Measurements from ENCODE around the gene DNM3. TPM values are rescaled to one million over a fixed set of nuclear protein-coding genes. Genes with fewer than 3 reads are reported as not detected.

Gene DNM3
- total RNA-seq, 1 donor from 2014 or later = 4.7 TPM

GRCh38 chr1:172229942-172230341 is 388.6 kb downstream of the DNM3 start:
- Mint-ChIP-seq H3K36me3 (ENCODE audit: low read depth, unreplicated experiment) (peaks cover 2% of the 10 kb centered on the region), H3K27ac (ENCODE audit: unreplicated experiment) (no peak overlapping the region), H3K9me3 (ENCODE audit: unreplicated experiment) (peaks cover 7% of the 10 kb centered on the region), H3K27me3 (ENCODE audit: low read depth, unreplicated experiment) (no peaks in the 10 kb centered on the region), H3K4me3 (ENCODE audit: unreplicated experiment) (no peak overlapping the region), H3K4me1 (ENCODE audit: low read depth, unreplicated experiment) (no peaks in the 10 kb centered on the region)
- no peak for FAIRE-seq
- no peaks in the 10 kb centered on the region for H3K79me2 ChIP-seq (ENCODE audit: insufficient read depth, low read length)
- no peak overlapping the region for H3K27ac ChIP-seq (ENCODE audit: low read depth, low read length)
- no peaks in the 10 kb centered on the region for H4K20me1 ChIP-seq (ENCODE audit: insufficient read depth, low read length)
- H3K9ac ChIP-seq (ENCODE audit: low read length) = no peak overlapping the region
- no peak overlapping the region for H3K4me3 ChIP-seq (ENCODE audit: insufficient read depth, low read depth, low read length)
- DNase-seq (ENCODE audit: low read depth) = no peak
- no peak overlapping the region for H3K4me2 ChIP-seq (ENCODE audit: low read length)
- TF ChIP-seq EZH2 (IDR thresholded peaks at IDR 0.05; ENCODE audit: insufficient read depth, low read length) (no peak), CTCF (IDR thresholded peaks at IDR 0.05; ENCODE audit: insufficient read depth, low read depth, low read length) (no peak)
- no peaks in the 10 kb centered on the region for H3K9me3 ChIP-seq (ENCODE audit: insufficient read depth, low read depth, low read length)
- no peaks in the 10 kb centered on the region for H3K4me1 ChIP-seq (ENCODE audit: insufficient read depth, low read length)
- H3K36me3 ChIP-seq (ENCODE audit: insufficient read depth, low read length) = no peaks in the 10 kb centered on the region
- no peak overlapping the region for H2AFZ ChIP-seq (ENCODE audit: low read depth, low read length)
- H3K27me3 ChIP-seq (ENCODE audit: insufficient read depth, low read length) = no peaks in the 10 kb centered on the region

GRCh38 chr1:172230526-172230925 is 389.2 kb downstream of the DNM3 start:
- Histone ChIP-seq H3K27ac (ENCODE audit: low read depth, low read length) (no peak overlapping the region), H4K20me1 (ENCODE audit: insufficient read depth, low read length) (no peaks in the 10 kb centered on the region), H3K79me2 (ENCODE audit: insufficient read depth, low read length) (no peaks in the 10 kb centered on the region), H3K9me3 (ENCODE audit: insufficient read depth, low read depth, low read length) (no peaks in the 10 kb centered on the region), H3K4me3 (ENCODE audit: insufficient read depth, low read depth, low read length) (no peak overlapping the region), H3K4me2 (ENCODE audit: low read length) (no peak overlapping the region), H2AFZ (ENCODE audit: low read depth, low read length) (no peak overlapping the region), H3K27me3 (ENCODE audit: insufficient read depth, low read length) (no peaks in the 10 kb centered on the region), H3K4me1 (ENCODE audit: insufficient read depth, low read length) (no peaks in the 10 kb centered on the region), H3K9ac (ENCODE audit: low read length) (no peak overlapping the region), H3K36me3 (ENCODE audit: insufficient read depth, low read length) (no peaks in the 10 kb centered on the region)
- H3K9me3 Mint-ChIP-seq (ENCODE audit: unreplicated experiment) = peaks cover 7% of the 10 kb centered on the region
- no peak for TF ChIP-seq EZH2 (IDR thresholded peaks at IDR 0.05; ENCODE audit: insufficient read depth, low read length)
- TF ChIP-seq CTCF (IDR thresholded peaks at IDR 0.05; ENCODE audit: insufficient read depth, low read depth, low read length) = no peak
- H3K4me1 Mint-ChIP-seq (ENCODE audit: low read depth, unreplicated experiment) = no peaks in the 10 kb centered on the region
- H3K27ac Mint-ChIP-seq (ENCODE audit: unreplicated experiment) = no peak overlapping the region
- peaks cover 2% of the 10 kb centered on the region for H3K36me3 Mint-ChIP-seq (ENCODE audit: low read depth, unreplicated experiment)
- H3K27me3 Mint-ChIP-seq (ENCODE audit: low read depth, unreplicated experiment) = no peaks in the 10 kb centered on the region
- FAIRE-seq = no peak
- no peak overlapping the region for H3K4me3 Mint-ChIP-seq (ENCODE audit: unreplicated experiment)
- no peak for DNase-seq (ENCODE audit: low read depth)

GRCh38 chr1:172236958-172237357 is 395.7 kb downstream of the DNM3 start:
- no peak for TF ChIP-seq EZH2 (IDR thresholded peaks at IDR 0.05; ENCODE audit: insufficient read depth, low read length)
- no peak for TF ChIP-seq CTCF (IDR thresholded peaks at IDR 0.05; ENCODE audit: insufficient read depth, low read depth, low read length)
- DNase-seq (ENCODE audit: low read depth) = no peak

More at GRCh38 chr1:172236958-172237357, 395.7 kb downstream of the DNM3 start:
- no peaks in the 10 kb centered on the region for H3K79me2 ChIP-seq (ENCODE audit: insufficient read depth, low read length)
- H3K36me3 Mint-ChIP-seq (ENCODE audit: low read depth, unreplicated experiment) = no peaks in the 10 kb centered on the region
- H3K27ac Mint-ChIP-seq (ENCODE audit: unreplicated experiment) = no peak overlapping the region
- no peaks in the 10 kb centered on the region for H3K4me1 ChIP-seq (ENCODE audit: insufficient read depth, low read length)
- no peaks in the 10 kb centered on the region for H3K36me3 ChIP-seq (ENCODE audit: insufficient read depth, low read length)
- H3K9me3 ChIP-seq (ENCODE audit: insufficient read depth, low read depth, low read length) = no peaks in the 10 kb centered on the region
- H2AFZ ChIP-seq (ENCODE audit: low read depth, low read length) = no peak overlapping the region
- no peaks in the 10 kb centered on the region for H3K9me3 Mint-ChIP-seq (ENCODE audit: unreplicated experiment)
- FAIRE-seq = no peak
- H3K4me3 Mint-ChIP-seq (ENCODE audit: unreplicated experiment) = no peak overlapping the region
- no peak overlapping the region for H3K9ac ChIP-seq (ENCODE audit: low read length)
- H3K4me1 Mint-ChIP-seq (ENCODE audit: low read depth, unreplicated experiment) = no peaks in the 10 kb centered on the region
- no peaks in the 10 kb centered on the region for H3K27me3 Mint-ChIP-seq (ENCODE audit: low read depth, unreplicated experiment)
- H4K20me1 ChIP-seq (ENCODE audit: insufficient read depth, low read length) = no peaks in the 10 kb centered on the region
- H3K4me2 ChIP-seq (ENCODE audit: low read length) = no peak overlapping the region
- no peaks in the 10 kb centered on the region for H3K27me3 ChIP-seq (ENCODE audit: insufficient read depth, low read length)
- H3K4me3 ChIP-seq (ENCODE audit: insufficient read depth, low read depth, low read length) = no peak overlapping the region
- no peak overlapping the region for H3K27ac ChIP-seq (ENCODE audit: low read depth, low read length)
